HEK293 (cell line): Measurements from ENCODE around the gene MAP6.

Source experiments
- CTCF ChIP-seq: fragments of 450-650 bp; formaldehyde crosslinking; IDR thresholded peaks from 2 replicates; pipeline ENCODE4 v1.5.1; 2016; ENCODE audit warnings: missing biosample characterization, missing genetic modification characterization
- REST ChIP-seq: fragments of 450-650 bp; formaldehyde crosslinking; IDR thresholded peaks from 2 replicates; pipeline ENCODE4 v1.5.1; 2016; ENCODE audit warnings: missing biosample characterization, missing genetic modification characterization
- ZIC2 ChIP-seq: fragments of 450-650 bp; formaldehyde crosslinking; IDR thresholded peaks from 2 replicates; pipeline ENCODE4 v1.5.1; 2016; ENCODE audit warnings: missing biosample characterization, missing genetic modification characterization
- ZNF24 ChIP-seq: fragments of 450-650 bp; formaldehyde crosslinking; IDR thresholded peaks from 2 replicates; pipeline ENCODE4 v1.5.1; 2016; ENCODE audit warnings: missing biosample characterization, missing genetic modification characterization
- ZNF274 ChIP-seq, 2 experiments: fragments of 200-500 bp in 1 of 2; fragments of 450-650 bp in 1 of 2; sonication (Bioruptor generic) in 1 of 2; formaldehyde crosslinking in 1 of 2; IDR thresholded peaks; 2 replicates each; pipeline versions ENCODE4 v1.5.1 to v1.6.1; 2014 to 2016; ENCODE audit warnings: borderline replicate concordance in 1 of 2, inconsistent platforms in 1 of 2, low read length in 1 of 2, missing biosample characterization in 1 of 2, missing genetic modification characterization in 1 of 2
- ZNF561 ChIP-seq: fragments of 450-650 bp; IDR thresholded peaks from 2 replicates; pipeline ENCODE4 v1.5.1; 2018; ENCODE audit warnings: missing biosample characterization, missing genetic modification characterization, borderline replicate concordance
- ZNF660 ChIP-seq: fragments of 450-650 bp; IDR thresholded peaks from 2 replicates; pipeline ENCODE4 v1.5.1; 2018; ENCODE audit warnings: missing biosample characterization, mild to moderate bottlenecking, missing genetic modification characterization

DNA sequence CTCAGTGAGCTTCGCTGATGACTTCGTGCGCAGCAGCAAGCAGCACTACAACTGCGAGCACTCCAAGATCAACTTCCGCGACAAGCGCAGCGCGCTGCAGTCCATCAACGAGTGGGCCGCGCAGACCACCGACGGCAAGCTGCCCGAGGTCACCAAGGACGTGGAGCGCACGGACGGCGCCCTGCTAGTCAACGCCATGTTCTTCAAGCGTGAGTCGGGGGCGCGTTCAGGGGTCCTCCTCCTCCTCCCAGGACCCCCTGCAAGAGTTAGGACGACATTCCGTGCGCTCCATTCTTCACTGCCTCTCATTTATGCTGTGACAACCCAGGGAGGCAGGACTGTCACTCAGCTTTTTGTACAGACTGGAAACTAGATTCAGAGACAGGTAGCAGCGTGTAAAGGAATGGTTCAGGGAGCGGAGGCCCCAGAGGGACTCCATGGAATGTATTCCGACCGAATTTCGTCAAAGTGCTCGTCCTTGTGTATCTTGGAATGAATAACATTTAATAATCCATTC is 102.0 kb downstream of the MAP6 start:
- no peak for TF ChIP-seq ZNF561 (tag by site-specific recombination)
- TF ChIP-seq ZNF274 (IDR thresholded peaks at IDR 0.05; ENCODE audit: low read length): no peak
- no peak for TF ChIP-seq ZNF274 (tag by site-specific recombination; IDR thresholded peaks at IDR 0.05; ENCODE audit: borderline replicate concordance)
- TF ChIP-seq REST (tag by site-specific recombination): no peak
- TF ChIP-seq ZNF660: no peak
- TF ChIP-seq ZNF24: no peak
- no peak for TF ChIP-seq CTCF (tag by site-specific recombination)
- no peak for TF ChIP-seq ZIC2 (tag by site-specific recombination)
